ENCODE measurements around the gene ZMYND11.
A peak's percentile ranks its signal among the peaks of the same experiment; 100 is the strongest.
"Not testable (repeated sequence)": the region's sequence is repeated elsewhere in the genome, so short reads cannot be mapped to it uniquely, and the experiment has no call there.

ZMYND11 gene

DNA sequence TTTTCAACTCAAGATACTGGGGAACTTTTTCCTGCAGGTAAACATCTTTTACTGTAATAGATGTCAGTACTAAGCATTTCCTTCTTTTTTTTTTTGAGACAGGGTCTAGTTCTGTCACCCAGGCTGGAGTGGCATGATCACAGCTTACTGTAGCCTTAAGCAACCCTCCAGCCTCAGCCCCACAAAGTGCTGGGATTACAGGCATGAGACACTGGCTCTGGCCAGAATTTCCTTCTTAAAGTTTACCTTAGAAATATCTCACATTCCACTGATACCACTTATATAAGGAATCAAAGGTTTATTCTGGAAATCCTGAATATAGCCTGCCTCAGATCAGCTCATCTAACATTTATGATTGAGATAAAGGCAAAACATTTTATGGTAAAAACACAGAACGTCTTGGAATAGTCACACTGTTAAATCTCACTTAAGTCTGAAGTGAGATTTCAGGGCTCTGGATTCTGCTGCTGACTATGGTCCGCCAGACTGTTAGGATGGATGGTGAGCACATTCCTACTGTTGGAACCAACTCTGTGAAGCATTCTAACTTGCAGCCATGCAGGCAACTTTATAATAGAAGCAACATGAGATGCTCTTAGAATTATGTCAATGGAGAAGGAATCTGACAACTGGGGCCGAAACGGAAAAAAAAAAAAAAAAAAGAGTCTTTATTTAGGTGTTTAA lies 151.9 kb downstream of the ZMYND11 start:
- DNase-seq: peak; percentile 48

DNA sequence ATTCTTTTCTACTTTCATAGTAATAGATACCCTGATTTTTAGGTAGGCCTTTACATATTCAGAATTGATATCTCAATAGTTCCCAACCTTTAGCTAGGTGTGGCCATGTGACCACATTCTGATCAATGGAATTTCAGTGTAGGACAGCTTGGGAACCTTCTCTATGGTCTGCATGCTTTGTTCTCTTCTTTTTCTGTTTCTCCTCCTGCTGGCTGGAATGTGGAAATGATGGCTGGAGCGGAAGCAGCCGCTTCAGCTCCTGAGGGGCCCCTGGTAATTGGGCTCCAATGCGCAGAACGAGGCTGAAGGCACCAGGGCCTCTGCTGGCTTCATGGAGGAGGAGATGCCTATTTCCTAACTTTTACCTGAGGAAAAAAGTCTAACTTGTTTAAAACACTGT lies 152.6 kb downstream of the ZMYND11 start:
- DNase-seq: peak; percentile 27

DNA sequence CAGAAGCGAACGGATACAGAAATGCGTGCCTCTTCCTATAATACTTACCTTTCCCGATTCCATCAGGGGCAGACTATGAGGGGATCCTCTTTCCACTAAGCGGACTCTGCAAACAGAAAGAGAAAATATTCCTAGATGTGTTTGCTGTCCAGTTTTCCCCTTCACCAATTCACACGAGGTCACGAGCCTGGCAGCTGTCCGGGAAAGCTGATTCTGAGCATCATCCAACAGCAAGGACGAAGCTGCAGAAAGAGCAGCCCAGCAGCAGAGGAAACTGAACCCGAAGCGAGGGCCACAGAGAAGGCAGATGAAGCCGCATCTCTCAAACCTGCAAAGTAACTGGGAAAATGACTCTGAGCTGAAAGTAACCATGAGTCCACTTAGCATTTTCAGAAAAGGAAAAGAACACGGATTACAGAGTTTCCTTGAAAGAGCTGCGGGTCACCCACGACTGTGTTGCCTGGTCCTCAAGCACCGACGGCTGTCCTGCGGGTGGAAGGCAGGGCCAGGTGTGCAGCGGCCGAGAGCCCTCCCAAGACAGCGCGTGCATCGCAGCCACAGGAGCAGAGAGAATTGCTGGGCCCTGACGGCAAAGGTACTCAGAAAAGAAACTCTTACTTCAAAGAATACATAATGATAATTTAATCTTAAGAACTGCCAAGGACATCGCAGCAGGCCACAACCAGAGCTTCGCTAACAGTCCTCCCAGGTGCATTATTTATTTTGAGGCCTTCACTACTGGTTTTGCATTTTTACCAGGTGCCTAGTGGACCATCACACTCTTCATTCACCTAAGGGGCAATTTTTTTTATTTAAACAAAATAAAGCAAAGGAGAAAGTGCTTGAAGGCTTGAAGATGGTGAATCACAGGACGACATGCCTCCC lies 153.3 kb downstream of the ZMYND11 start:
- no peak for DNase-seq

DNA sequence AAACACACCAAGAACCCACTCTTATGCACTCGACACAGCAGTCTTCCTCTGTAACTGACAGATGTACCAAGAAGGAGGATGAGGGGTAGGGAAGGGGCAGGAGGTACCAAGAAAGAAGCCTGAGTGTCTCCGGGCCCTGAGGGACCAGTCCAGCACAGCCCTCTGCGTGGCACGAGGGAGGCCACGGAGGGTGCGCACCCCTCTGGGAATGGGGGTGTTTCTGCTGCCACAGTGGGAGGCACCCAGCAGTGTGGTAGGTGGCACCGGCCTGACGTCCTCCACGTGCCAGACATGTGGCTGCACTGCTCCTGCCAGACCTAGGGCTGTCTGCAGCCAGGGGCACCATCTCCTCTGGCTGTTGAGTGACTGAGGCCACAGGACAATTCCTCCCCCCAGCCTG lies 154.3 kb downstream of the ZMYND11 start:
- DNase-seq: no peak

DNA sequence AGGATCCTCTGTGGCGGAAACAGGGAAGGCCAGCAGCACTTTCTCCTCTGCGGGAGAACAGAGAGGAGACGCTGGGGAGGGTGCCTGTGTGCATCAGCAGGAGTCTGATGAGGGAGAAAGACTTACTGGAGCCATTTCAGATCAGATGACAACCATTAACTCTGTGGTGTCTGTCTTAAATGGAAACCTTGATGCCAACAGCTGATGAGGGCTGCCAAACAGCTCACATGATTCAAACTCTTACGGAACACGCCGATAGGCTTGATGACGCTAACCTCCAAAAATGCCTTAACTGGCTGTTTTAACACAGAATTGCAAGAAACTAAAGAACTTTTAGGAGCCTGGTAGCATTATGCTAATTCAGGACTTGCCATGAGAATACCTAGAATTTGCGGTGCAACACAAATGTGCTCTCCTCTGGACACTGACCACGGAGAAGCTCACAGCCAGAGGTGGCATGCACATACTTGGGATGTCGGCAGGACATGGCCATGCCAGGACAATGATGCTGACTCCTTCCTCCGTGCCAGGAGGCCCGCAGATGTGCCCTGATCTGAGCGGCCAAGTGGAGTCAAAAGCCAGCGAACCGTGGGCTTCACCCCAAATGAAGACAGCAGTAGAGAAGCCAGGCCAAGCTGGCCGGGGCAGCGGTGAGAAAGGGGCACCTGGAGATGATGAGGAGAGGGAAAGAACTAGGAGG lies 154.9 kb downstream of the ZMYND11 start:
- peak; percentile 30 for DNase-seq

DNA sequence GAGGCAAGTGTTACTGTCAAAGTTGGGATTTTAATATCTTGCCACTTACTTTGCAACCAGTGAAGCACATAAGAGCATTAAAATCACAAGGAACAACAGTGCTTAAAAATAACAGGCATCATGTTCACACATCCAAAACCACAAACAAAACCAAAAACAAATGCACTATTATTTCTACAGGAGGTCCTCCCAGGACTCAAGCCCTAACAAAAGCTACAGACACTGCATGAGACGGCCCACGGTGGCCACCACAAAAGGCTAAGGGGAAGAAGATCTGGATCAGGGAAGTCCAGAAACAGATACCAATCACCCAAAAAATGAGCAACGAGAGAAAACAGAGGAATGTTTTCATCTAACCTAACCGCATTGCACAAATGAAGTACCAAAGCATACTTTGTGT lies 158.4 kb downstream of the ZMYND11 start:
- no peak for DNase-seq

DNA sequence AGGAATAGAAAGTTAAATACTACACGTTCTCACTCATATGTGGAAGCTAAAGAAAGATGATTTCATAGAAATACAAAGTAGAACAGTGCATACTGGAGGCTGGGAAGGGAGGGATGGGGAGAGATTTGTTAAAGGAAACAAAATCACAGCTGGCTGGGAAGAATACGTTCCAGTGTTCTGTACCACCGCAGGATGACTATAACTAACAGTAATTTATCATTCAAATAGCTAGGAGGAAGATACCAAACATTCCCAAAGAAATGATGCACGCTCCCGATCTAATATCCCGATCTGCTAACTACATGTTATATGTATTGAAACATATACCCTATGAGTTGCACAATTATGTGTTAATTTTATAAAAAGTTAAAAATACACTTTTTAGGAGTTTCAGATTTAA lies 162.3 kb downstream of the ZMYND11 start:
- DNase-seq: peak; percentile 79

DNA sequence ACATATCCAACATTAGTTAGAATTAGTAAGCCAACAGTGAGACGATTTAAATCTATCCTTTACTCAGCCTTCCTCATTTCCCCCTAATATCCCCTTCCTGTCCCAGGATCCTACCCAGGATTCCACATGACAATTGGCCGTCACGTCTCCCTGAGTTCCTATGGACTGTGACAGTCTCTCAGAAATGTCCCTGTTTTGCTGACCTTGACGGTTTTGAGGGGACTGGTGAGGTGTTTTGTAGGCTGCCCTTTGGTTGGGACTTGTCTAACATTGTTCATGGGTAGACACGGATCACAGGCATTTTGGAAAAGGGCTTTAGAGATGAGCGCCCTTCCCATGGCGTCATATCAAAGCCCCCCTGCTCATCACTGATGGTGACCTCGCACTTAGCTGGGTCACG lies 162.8 kb downstream of the ZMYND11 start:
- no peak for DNase-seq

DNA sequence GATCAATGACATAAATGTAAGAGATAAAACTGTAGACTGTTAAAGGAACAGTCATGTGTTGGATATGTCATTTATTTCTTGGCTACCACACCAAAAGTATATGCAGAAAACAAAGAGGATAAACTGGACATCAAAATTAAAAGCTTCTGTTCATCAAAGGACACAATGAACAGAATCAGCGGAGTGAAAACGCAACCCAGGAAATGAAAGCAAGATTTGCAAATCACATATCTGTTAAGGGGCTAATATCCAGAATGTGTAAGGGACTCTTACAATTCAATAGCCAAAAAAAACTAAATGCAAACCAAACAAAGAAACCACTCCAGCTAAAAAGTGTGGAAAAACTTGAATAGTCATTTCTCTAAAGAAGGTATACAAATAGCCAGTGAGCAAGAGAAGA lies 164.3 kb downstream of the ZMYND11 start:
- no peak for DNase-seq

DNA sequence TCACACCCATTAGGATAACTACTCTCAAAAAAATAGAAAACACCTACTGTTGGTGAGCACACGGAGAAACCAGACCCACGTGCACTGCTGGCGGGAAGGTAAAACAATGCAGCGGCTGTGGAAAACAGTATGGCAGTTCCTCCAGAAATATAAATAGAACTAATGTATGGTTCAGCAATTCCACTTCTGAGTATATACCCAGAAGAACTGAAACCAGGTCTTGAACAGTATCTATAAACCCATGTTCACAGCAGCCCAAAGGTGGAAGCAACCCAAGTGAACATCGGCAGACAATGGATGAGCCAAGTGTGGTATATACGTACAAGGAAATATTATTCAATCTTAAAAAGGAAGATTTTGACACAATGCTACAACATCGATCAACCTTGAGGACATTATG lies 164.7 kb downstream of the ZMYND11 start:
- no peak for DNase-seq

DNA sequence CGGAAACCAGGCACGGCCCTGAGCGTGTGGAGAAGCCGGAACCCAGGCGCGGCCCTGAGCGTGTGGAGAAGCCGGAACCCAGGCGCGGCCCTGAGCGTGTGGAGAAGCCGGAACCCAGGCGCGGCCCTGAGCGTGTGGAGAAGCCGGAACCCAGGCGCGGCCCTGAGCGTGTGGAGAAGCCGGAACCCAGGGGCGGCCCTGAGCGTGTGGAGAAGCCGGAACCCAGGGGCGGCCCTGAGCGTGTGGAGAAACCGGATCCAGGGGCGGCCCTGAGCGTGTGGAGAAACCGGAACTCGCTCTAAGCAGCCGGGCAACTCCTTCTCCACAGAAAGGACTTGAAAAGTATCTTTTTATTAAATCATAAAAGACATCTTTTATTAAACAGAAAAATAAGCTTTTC lies 165.3 kb downstream of the ZMYND11 start:
- not testable (repeated sequence) for DNase-seq

DNA sequence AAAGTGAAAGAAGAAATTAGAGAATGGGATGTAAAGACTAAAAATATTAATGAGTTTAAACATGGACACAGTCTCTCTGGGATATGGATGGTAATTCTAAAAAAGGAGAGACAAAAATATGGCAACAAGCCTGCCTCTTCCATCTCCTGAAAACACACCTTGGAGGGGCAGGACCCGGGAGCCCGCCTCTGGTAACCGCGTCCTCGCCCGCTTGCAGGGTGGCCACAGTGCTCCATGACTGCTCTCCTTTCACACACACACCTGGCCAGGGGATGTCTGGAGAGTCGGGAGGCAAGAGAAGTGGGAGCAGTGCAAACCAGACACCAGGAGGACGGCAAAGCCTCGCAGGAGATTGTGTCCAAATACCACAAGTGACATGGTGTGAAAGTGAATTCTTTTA lies 166.3 kb downstream of the ZMYND11 start:
- DNase-seq: no peak

Measured in fibroblast of upper back skin (primary cell).